Gastroesophageal sphincter (tissue), 4 donors: Measurements from ENCODE around the gene GPATCH2. TPM values are rescaled to one million over a fixed set of nuclear protein-coding genes. Genes with fewer than 3 reads are reported as not detected.

Source experiments
- ATAC-seq: fragments of 150-250 bp; one replicate; pipeline ENCODE4 v1.9.1; 2016; ENCODE audit warnings: mild to moderate bottlenecking, moderate library complexity
- H3K27ac ChIP-seq, 4 donors: fragments of 200-600 bp; sonication (generic) in 3 of 4; 1 replicate in 3 of 4; 2 replicates in 1 of 4; pipeline ENCODE4 v1.5.1; 2016 to 2019
- H3K27me3 ChIP-seq: fragments of 200-600 bp; sonication (generic); one replicate; pipeline ENCODE4 v1.5.1; 2019
- H3K36me3 ChIP-seq, 2 donors: fragments of 200-600 bp; sonication (generic); one replicate each; pipeline ENCODE4 v1.5.1; 2019; ENCODE audit warnings: control low read depth in 1 of 2
- H3K4me1 ChIP-seq, 3 donors: fragments of 200-600 bp; sonication (generic); 1 replicate in 2 of 3; 2 replicates in 1 of 3; pipeline ENCODE4 v1.5.1; 2016 to 2019; ENCODE audit warnings: control low read depth in 2 of 3
- H3K4me3 ChIP-seq, 2 donors: fragments of 200-600 bp; sonication (generic); one replicate each; pipeline ENCODE4 v1.5.1; 2019; ENCODE audit warnings: mild to moderate bottlenecking in 1 of 2, moderate library complexity in 1 of 2
- H3K9me3 ChIP-seq, 3 donors: fragments of 200-600 bp; sonication (generic); one replicate each; pipeline ENCODE4 v1.5.1; 2017 to 2019; ENCODE audit warnings: control low read depth in 2 of 3
- EP300 ChIP-seq: sonication (generic); formaldehyde crosslinking; IDR thresholded peaks from one replicate; pipeline ENCODE4 v1.6.1; 2017; ENCODE audit warnings: antibody characterized with exemption, mild to moderate bottlenecking
- POLR2A ChIP-seq, 2 donors: fragments of 450-650 bp; IDR thresholded peaks; one replicate each; pipeline ENCODE4 v1.6.1; 2017; ENCODE audit warnings: antibody characterized with exemption in 2 of 2, mild to moderate bottlenecking in 2 of 2, moderate library complexity in 1 of 2
- POLR2AphosphoS5 ChIP-seq: sonication (generic); formaldehyde crosslinking; IDR thresholded peaks from one replicate; pipeline ENCODE4 v1.6.1; 2017; ENCODE audit warnings: antibody characterized with exemption
- WGBS, 2 donors: methylation state at CpG; one replicate each; pipeline ENCODE4 v1.1.5; 2018; ENCODE audit warnings: low coverage in 1 of 2; 5-methylcytosine and 5-hydroxymethylcytosine counted together
- total RNA-seq, 4 donors: library from RNA; depleted of rRNA; stranded (reverse); fragments of >200 nt; gene quantifications; one replicate each; pipeline ENCODE4 v1.1.0, GENCODE V29; 2016
- TF ChIP-seq, protein P1 (sequence below), 4 experiments: fragments of 200-600 bp in 2 of 4; fragments of 450-650 bp in 2 of 4; sonication (generic) in 1 of 4; IDR thresholded peaks; one replicate each; pipeline ENCODE4 v1.5.1; 2017 to 2019; ENCODE audit warnings: antibody characterized with exemption in 4 of 4, mild to moderate bottlenecking in 2 of 4, moderate library complexity in 2 of 4

Gene GPATCH2
- total RNA-seq, 4 donors from 2014 or later = 11.2 to 18.7 (median 14.3) TPM

DNA sequence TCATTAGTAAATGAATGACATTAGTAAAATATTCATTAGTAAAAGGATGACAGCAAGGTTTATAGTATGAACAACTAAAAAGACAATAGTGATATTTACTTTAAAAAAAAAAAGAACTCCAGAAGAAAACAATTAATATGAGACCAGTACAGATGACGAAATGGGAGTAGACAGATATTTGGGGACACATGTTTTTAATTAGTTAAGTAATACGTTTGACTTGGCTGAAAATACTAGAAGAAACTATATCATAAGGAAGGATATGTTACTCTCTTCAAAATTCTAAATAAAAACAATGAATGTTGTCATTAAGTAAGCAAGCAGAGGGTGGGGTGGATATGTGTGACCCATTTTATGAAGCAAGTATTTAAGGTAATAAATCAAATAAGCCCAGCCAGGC, 61.9 kb downstream of the GPATCH2 start:
- H3K4me1 ChIP-seq = no peaks in the 10 kb centered on the region
- no peak overlapping the region for H3K27ac ChIP-seq
- no peak overlapping the region for H3K4me3 ChIP-seq
- 61 to 77% methylated on average over 2 of the region's 2 CpGs for WGBS, 2 donors
- no peaks in the 10 kb centered on the region for H3K9me3 ChIP-seq
- no peaks in the 10 kb centered on the region for H3K36me3 ChIP-seq
- TF ChIP-seq EP300 = no peak
- no peak for TF ChIP-seq POLR2AphosphoS5
- TF ChIP-seq, protein P1, sequence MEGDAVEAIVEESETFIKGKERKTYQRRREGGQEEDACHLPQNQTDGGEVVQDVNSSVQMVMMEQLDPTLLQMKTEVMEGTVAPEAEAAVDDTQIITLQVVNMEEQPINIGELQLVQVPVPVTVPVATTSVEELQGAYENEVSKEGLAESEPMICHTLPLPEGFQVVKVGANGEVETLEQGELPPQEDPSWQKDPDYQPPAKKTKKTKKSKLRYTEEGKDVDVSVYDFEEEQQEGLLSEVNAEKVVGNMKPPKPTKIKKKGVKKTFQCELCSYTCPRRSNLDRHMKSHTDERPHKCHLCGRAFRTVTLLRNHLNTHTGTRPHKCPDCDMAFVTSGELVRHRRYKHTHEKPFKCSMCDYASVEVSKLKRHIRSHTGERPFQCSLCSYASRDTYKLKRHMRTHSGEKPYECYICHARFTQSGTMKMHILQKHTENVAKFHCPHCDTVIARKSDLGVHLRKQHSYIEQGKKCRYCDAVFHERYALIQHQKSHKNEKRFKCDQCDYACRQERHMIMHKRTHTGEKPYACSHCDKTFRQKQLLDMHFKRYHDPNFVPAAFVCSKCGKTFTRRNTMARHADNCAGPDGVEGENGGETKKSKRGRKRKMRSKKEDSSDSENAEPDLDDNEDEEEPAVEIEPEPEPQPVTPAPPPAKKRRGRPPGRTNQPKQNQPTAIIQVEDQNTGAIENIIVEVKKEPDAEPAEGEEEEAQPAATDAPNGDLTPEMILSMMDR (IDR thresholded peaks at IDR 0.05) = no peak
- TF ChIP-seq POLR2A (IDR thresholded peaks at IDR 0.05) = no peak
- no peaks in the 10 kb centered on the region for H3K27me3 ChIP-seq
- no peak for ATAC-seq

GRCh38 chr1:217568200-217568599, 62.7 kb downstream of the GPATCH2 start:
- H3K27me3 ChIP-seq = no peaks in the 10 kb centered on the region
- no peak overlapping the region for H3K27ac ChIP-seq
- H3K4me3 ChIP-seq = no peak overlapping the region
- no peaks in the 10 kb centered on the region for H3K9me3 ChIP-seq
- no peak for ATAC-seq
- WGBS, 2 donors = 90 to 100% methylated on average over 2 to 4 of the region's 4 CpGs
- TF ChIP-seq EP300 = no peak
- no peak for TF ChIP-seq POLR2AphosphoS5
- no peak for TF ChIP-seq POLR2A (IDR thresholded peaks at IDR 0.05)
- TF ChIP-seq, protein P1 (IDR thresholded peaks at IDR 0.05) = no peak
- H3K36me3 ChIP-seq = no peaks in the 10 kb centered on the region
- no peaks in the 10 kb centered on the region for H3K4me1 ChIP-seq

GRCh38 chr1:217564833-217565232, 66.1 kb downstream of the GPATCH2 start:
- H3K9me3 ChIP-seq = no peaks in the 10 kb centered on the region
- WGBS, 2 donors = 83 to 85% methylated on average over 3 of the region's 3 CpGs
- ATAC-seq = no peak
- no peaks in the 10 kb centered on the region for H3K4me1 ChIP-seq
- TF ChIP-seq EP300 (no peak), POLR2AphosphoS5 (no peak), POLR2A (IDR thresholded peaks at IDR 0.05) (no peak)
- TF ChIP-seq, protein P1 (IDR thresholded peaks at IDR 0.05) = no peak
- H3K36me3 ChIP-seq = no peaks in the 10 kb centered on the region
- H3K4me3 ChIP-seq = no peak overlapping the region
- no peak overlapping the region for H3K27ac ChIP-seq
- no peaks in the 10 kb centered on the region for H3K27me3 ChIP-seq

GRCh38 chr1:217564207-217564606, 66.7 kb downstream of the GPATCH2 start:
- ATAC-seq = no peak
- TF ChIP-seq POLR2A (IDR thresholded peaks at IDR 0.05) = no peak
- TF ChIP-seq EP300 = no peak
- TF ChIP-seq POLR2AphosphoS5 = no peak
- TF ChIP-seq, protein P1 (IDR thresholded peaks at IDR 0.05) = no peak
- Histone ChIP-seq H3K4me3 (no peak overlapping the region), H3K36me3 (no peaks in the 10 kb centered on the region), H3K27ac (no peak overlapping the region), H3K9me3 (no peaks in the 10 kb centered on the region), H3K27me3 (no peaks in the 10 kb centered on the region), H3K4me1 (no peaks in the 10 kb centered on the region)
- 83 to 90% methylated on average over 6 of the region's 6 CpGs for WGBS, 2 donors

GRCh38 chr1:217563179-217563578, 67.7 kb downstream of the GPATCH2 start:
- no peak overlapping the region for H3K27ac ChIP-seq
- no peak for ATAC-seq
- no peak overlapping the region for H3K4me3 ChIP-seq
- no peaks in the 10 kb centered on the region for H3K36me3 ChIP-seq
- no peaks in the 10 kb centered on the region for H3K27me3 ChIP-seq
- H3K9me3 ChIP-seq = no peaks in the 10 kb centered on the region
- TF ChIP-seq, protein P1 (IDR thresholded peaks at IDR 0.05) = no peak
- no peak for TF ChIP-seq EP300
- no peak for TF ChIP-seq POLR2A (IDR thresholded peaks at IDR 0.05)
- no peak for TF ChIP-seq POLR2AphosphoS5
- H3K4me1 ChIP-seq = no peaks in the 10 kb centered on the region
